HPDE6-E6E7 (cell line): ENCODE data around the gene FANCC.

Source experiments
- DNase-seq: peaks from one replicate; pipeline ENCODE4 v3.0.0; 2011; ENCODE audit warnings: missing footprints; ENCODE audit errors: extremely low spot score

FANCC gene

GRCh38 chr9:95070549-95071021, 246.9 kb downstream of the FANCC start:
- DNase-seq: no peak

GRCh38 chr9:95067897-95068296, 249.6 kb downstream of the FANCC start:
- DNase-seq: no peak

DNA sequence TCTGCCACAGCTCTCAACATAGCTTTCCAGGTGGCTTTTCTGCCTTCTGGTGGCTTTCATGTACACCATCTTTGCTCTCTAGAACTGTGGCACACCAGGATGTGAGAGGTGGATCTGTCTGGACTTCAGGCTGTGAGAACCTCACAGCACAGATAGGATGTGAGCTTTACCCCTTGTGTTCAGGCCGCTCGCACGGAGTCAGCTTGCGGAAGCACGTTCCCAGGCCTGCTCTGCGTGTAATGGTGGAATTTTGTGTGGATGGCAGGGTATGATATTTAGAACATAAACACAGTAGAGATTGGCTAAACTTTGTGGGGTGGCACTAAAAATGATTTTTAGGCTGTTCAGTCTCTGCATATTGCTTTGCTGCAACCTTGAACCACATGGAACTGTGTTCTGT, 250.5 kb downstream of the FANCC start:
- DNase-seq: no peak

DNA sequence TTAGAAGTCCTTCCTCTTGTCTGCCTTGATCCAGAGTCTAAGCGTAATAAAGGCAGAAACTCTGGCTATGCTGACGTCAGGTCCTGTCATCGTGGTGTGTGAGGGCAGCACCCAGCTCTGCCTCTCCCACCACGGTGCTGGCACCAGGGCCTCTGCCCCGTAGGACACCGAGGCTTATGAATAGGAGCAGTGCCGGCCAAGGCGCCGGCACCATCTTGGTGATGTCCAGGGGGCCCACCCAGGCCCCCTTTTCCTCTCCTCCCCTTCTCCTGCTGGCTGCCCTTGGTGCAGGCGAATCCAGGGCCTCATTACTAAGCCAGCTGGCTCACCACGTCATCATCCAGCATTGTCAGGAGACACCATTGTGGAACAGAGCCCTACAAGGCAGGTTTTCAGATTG, 252.3 kb downstream of the FANCC start:
- no peak for DNase-seq

- no peak for DNase-seq
Measured at GRCh38 chr9:95063300-95063699, 254.2 kb downstream of the FANCC start.

GRCh38 chr9:95062596-95063065, 254.9 kb downstream of the FANCC start:
- DNase-seq: no peak

DNA sequence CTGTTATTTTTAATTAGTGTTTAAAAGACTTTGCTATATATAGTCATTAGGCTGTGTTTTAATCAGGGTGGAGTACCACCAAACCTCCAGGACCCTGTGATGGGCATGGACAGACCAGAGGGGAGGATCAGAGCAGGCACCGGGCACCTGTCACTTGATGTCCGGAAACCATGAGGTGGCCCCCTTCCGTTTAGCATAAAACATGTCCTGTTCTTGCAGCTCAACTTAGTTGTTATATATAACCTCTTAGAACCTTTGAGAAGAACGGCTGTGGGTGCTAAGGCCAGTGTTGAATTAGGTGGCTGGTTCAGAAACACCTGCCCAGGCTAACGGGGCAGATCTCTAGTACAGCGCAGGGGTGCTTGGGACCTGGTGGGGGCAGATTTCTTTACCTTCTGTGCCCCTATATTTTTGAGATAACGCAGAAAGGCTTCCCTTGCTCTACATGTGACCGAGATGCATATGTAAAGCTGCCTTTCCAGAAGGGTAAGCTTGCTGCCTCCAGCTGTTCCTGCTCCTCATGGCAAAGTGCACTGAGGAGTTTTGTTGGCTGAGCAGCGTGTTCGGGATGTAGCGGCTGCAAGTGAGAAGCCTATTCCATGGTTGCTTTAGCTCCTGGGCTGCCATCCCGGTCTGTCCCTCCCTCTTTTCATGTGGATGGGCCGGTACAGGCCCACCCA, 255.5 kb downstream of the FANCC start:
- no peak for DNase-seq

DNA sequence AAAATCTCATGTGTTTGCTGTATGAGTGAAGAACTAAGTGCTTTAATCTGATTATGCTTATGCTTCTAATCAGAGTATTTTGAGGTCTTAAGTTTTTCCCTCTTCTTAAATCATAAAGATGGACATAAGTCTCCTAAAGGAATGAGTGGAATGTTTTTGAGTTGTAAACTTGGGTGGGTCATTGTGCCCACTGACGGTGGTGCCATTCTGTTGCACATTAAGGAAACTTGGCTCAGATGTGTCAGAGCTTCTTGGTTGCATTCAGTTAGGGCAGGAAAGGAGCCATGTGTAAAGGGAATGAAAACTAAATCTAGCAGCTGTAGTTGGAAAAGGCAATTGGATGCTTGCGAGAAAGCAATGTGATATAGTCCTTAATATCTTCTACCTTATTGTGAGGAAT, 256.6 kb downstream of the FANCC start:
- no peak for DNase-seq

DNA sequence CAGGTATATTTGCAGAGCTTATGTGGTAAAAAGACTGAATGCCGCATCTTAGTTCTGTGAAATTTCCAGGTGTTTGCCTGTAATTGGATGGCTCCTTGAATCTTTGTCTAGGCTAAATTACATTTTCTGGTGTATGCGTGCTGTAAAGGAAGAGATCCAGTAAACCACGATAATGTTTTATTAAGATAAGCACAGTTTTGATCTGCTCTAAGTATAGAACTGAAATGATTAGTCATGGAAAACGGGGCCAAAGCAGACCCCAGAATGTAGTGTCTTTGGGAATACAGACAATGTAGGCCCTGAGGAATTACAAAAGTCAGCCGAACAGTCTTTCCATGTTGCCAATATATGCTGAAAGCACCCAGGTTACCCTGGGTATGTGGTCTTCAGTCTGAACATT, 257.3 kb downstream of the FANCC start:
- DNase-seq: no peak

DNA sequence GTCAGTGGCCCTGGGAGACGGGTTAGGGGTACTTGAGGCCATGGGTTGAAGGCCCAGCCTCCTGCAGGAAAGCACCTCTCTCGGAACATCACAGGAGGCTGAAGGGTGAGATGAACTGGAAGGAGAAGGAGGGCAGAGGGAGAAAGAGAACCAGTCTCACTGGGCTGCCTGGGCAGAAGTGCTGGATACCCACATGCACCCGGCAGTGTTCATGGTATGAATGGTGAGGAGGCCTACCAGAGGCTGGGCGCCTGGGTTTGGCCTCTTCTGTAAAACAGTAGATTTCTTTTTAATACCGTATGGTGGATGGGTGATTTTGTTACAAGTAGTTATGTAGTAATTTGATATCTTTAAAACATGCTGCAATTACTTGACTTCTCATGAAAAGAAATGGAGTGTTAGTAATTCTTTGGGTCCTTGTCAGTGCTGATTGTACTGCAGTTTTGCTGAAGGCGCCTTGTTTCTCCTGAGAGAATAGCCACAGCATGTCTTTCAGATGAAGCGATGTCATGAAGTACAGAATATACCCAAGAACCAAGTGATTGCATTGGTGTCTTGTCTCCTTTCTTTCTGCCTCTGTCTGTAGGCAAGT, 258.6 kb downstream of the FANCC start:
- DNase-seq: no peak

GRCh38 chr9:95058121-95058785, 259.3 kb downstream of the FANCC start:
- no peak for DNase-seq

DNA sequence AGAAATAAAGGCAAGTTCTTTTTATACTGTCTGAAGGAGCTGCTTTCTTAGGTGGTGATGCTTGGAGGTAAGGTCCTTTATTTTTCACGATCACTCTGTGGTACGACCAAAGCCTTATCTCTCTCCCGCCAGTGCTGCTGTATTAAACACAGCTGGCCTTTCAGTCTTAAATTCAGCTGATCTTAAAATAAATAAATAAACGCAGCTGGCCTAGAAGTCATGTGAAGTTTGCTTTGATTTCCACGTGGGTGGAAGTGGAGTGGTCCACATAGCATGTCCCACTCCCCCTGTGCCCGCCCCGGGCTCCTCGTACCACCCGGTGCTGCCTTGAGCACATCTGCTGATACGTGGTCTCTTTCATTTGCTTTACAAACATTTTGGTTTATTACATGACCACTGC, 260.4 kb downstream of the FANCC start:
- DNase-seq: no peak

DNA sequence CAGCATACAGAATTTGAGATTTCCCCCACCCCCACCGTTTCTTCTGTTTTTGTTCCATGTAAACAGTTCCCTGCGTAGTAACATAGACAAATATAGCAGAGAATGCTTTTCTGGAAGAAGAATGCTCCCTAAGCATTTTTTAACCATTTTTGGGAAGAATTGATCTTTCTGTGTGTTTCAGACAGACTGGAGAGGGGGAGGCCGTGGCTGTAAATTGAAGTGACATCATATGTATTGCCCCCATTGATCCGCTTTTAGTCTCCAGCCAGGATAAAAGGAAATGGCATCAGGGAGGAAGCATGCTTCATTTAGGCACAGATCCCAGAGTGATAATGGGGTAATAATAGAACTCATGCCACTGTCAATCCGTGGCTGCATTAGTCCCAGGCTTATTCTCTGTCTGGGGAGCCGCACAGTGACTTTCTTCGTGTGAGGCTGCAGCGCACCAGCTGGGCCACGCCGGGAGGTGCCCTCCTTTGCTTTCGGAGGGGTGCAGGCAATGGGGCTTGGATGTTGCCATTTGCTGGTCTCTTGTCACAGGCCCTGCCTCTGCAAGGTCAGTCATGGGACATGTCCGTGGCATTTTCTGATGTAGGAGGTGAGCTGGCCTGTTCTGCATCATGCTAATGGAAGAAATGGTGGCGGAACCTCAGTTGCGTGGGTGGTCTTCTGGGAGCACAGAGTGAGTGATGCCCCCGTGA, 261.5 kb downstream of the FANCC start:
- DNase-seq: no peak

GRCh38 chr9:95055334-95055850, 262.1 kb downstream of the FANCC start:
- no peak for DNase-seq

- DNase-seq: no peak
Measured at GRCh38 chr9:95053611-95054570, 263.6 kb downstream of the FANCC start.

DNA sequence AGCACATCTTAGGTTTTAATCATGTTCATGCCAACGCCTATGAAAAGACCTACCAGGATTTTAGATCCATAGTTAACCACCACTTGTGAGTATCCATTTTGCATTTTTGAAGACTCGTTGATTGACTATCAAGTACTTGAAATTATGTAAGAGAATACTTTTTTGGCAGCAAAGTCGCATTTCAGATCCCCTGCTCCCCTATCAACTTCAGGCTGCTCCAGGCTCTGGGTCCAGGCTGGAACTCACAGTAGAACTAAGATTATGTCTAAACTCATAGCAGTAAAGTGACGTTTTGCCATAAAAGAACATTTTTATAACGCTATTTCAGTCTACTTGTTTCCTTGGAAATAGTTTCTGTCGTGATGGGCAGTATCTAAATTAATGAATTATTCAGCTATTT, 267.7 kb downstream of the FANCC start:
- DNase-seq: no peak
